HG03575 (cell line): ENCODE results near the gene NRBP1.

Source experiments
- ATAC-seq: cut with Tn5 transposase; IDR thresholded peaks from one replicate; pipeline ENCODE4 v1.9.1; 2021; ENCODE audit not compliant: unreplicated experiment, insufficient number of reproducible peaks, low FRiP score; ENCODE audit errors: extremely low read depth

NRBP1 gene

GRCh38 chr2:27471961-27472360 is 43.5 kb downstream of the NRBP1 start:
- ATAC-seq = no peak

GRCh38 chr2:27485496-27485895 is 57.1 kb downstream of the NRBP1 start:
- no peak for ATAC-seq

- ATAC-seq = no peak
Observed at GRCh38 chr2:27489118-27489497, 60.7 kb downstream of the NRBP1 start.

- peak; percentile 78 for ATAC-seq
Observed at GRCh38 chr2:27489498-27490397, 61.3 kb downstream of the NRBP1 start, which contains the start of gene IFT172. Gene IFT172 (minus strand): TSS chr2:27489743. CDS start chr2:27489653, 90 bp downstream.
